Hepatocyte (in vitro differentiated cells): ENCODE results near the gene DCAF17. TPM values are rescaled to one million over a fixed set of nuclear protein-coding genes. Genes with fewer than 3 reads are reported as not detected.
A peak's percentile ranks its signal among the peaks of the same experiment; 100 is the strongest.

Experiments used
- DNase-seq: peaks from one replicate; pipeline ENCODE4 v3.0.0-alpha.2; 2016; ENCODE audit warnings: low spot score
- H2AFZ ChIP-seq: fragments of 200-600 bp; sonication (generic); 2 replicates; pipeline ENCODE4 v1.6.0; 2016; ENCODE audit warnings: antibody characterized with exemption, mild to moderate bottlenecking
- H3K27ac ChIP-seq: fragments of 200-600 bp; sonication (generic); 2 replicates; pipeline ENCODE4 v1.5.1; 2016; ENCODE audit warnings: mild to moderate bottlenecking
- H3K27me3 ChIP-seq: fragments of 200-600 bp; sonication (generic); 2 replicates; pipeline ENCODE4 v1.6.1; 2016
- H3K36me3 ChIP-seq: fragments of 200-600 bp; sonication (generic); replicated peaks from 2 replicates; pipeline ENCODE4 v1.5.1; 2016; ENCODE audit warnings: low read depth; ENCODE audit not compliant: insufficient read depth
- H3K4me1 ChIP-seq: fragments of 200-600 bp; sonication (generic); 2 replicates; pipeline ENCODE4 v1.5.1; 2016; ENCODE audit warnings: mild to moderate bottlenecking, moderate library complexity; ENCODE audit not compliant: insufficient read depth
- H3K4me2 ChIP-seq: fragments of 200-600 bp; sonication (generic); 2 replicates; pipeline ENCODE4 v1.6.0; 2016
- H3K4me3 ChIP-seq: fragments of 200-600 bp; sonication (generic); 2 replicates; pipeline ENCODE4 v1.5.1; 2016; ENCODE audit warnings: mild to moderate bottlenecking
- H3K79me2 ChIP-seq: fragments of 200-600 bp; sonication (generic); 2 replicates; pipeline ENCODE4 v1.6.0; 2017; ENCODE audit warnings: mild to moderate bottlenecking
- H3K9me2 ChIP-seq: fragments of 200-600 bp; sonication (generic); replicated peaks from 2 replicates; pipeline ENCODE4 v1.6.0; 2017; ENCODE audit warnings: mild to moderate bottlenecking; ENCODE audit not compliant: insufficient read depth
- H3K9me3 ChIP-seq: fragments of 200-600 bp; sonication (generic); 2 replicates; pipeline ENCODE4 v1.5.1; 2016; ENCODE audit warnings: low read depth, mild to moderate bottlenecking
- H4K20me1 ChIP-seq: fragments of 200-600 bp; sonication (generic); 2 replicates; pipeline ENCODE4 v1.6.0; 2016; ENCODE audit warnings: mild to moderate bottlenecking; ENCODE audit not compliant: insufficient read depth, poor library complexity, severe bottlenecking
- EZH2 ChIP-seq: fragments of 200-600 bp; sonication (generic); IDR thresholded peaks from 2 replicates; pipeline ENCODE4 v1.6.1; 2016; ENCODE audit warnings: antibody characterized with exemption, mild to moderate bottlenecking, borderline replicate concordance
- EZH2phosphoT487 ChIP-seq: fragments of 200-600 bp; sonication (generic); IDR thresholded peaks from one replicate; pipeline ENCODE4 v1.6.1; 2018; ENCODE audit warnings: antibody characterized with exemption, mild to moderate bottlenecking, low read depth, moderate library complexity; ENCODE audit not compliant: unreplicated experiment, severe bottlenecking
- WGBS: methylation state at CpG from one replicate; pipeline ENCODE4 v1.1.6; 2016; ENCODE audit warnings: low lambda C conversion rate; ENCODE audit errors: missing lambda C conversion rate; 5-methylcytosine and 5-hydroxymethylcytosine counted together
- polyA plus RNA-seq: library from polyadenylated mRNA; unstranded; fragments of >200 nt; fragmentation: Nextera tagmentation; extraction: Ambion mirVana; gene quantifications from 2 replicates; pipeline ENCODE4 v1.2.1, GENCODE V29; 2016
- total RNA-seq: library from RNA; depleted of rRNA; stranded (reverse); fragments of >200 nt; gene quantifications from 2 replicates; pipeline ENCODE4 v1.2.3, GENCODE V29; 2014
- TF ChIP-seq, protein P1 (sequence below): fragments of 200-600 bp; sonication (generic); IDR thresholded peaks from 2 replicates; pipeline ENCODE4 v1.5.1; 2016; ENCODE audit warnings: antibody characterized with exemption, mild to moderate bottlenecking; ENCODE audit not compliant: poor library complexity

DCAF17 gene, protein sequence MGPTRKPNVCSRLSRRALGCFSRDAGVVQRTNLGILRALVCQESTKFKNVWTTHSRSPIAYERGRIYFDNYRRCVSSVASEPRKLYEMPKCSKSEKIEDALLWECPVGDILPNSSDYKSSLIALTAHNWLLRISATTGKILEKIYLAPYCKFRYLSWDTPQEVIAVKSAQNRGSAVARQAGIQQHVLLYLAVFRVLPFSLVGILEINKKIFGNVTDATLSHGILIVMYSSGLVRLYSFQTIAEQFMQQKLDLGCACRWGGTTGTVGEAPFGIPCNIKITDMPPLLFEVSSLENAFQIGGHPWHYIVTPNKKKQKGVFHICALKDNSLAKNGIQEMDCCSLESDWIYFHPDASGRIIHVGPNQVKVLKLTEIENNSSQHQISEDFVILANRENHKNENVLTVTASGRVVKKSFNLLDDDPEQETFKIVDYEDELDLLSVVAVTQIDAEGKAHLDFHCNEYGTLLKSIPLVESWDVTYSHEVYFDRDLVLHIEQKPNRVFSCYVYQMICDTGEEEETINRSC
- 12.0 and 14.2 TPM in 2 replicates for total RNA-seq
- polyA plus RNA-seq = 2.7 and 6.1 TPM in 2 replicates

DNA sequence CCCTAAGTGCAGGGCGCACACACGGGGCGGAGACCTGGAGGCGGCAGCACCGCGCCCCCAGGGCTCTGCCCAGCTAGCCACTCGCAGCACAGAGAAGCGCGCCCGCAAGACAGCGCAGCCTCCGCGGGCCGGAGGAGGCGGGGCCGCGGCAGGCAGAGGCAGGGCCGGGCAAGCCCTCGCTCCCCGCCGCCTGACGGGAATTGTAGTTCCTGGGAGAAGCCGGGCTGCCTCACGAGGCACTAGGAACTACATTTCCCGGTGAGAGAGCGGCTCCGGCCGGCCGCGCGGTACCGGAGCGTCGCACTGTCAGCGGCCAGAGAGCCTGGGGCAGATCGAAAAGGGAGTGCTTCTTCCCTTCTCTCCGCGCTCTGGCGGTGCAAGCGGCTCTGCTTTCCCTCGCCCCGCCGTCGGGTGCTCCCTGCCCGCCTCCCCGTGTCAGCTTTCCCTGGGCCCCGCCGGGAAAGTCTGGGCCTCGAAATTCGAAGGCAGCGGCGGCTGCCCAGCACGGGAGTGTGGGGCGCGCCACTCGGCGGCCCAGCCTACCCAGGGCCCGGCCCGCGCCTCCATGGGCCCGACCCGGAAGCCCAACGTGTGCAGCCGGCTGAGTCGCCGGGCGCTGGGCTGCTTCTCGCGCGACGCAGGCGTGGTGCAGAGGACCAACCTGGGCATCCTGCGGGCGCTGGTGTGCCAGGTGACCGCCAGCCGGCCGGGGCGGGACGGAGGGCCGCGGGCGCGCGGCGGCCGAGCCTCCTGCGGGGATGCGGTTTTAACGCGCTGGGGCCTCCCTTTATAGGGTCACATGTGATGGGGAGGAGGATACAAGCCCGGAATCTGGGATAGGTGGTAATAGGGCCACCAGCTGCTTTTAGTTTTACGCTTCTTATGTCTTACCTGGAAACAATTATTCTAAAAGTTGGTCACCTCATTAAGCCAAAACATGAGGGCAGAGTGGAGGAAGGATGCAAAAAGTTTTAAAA, at the start of gene DCAF17:
TSS of gene DCAF17 (plus strand) at position 214 of the 977 bp plus-strand sequence. CDS start at position 566, 352 bp downstream.
- Histone ChIP-seq H3K4me3 (peak within 1 kb of the TSS; percentile 68), H3K36me3 (no peaks in the 10 kb centered on the region), H3K27me3 (no peaks in the 10 kb centered on the region), H3K4me1 (peaks cover 13% of the 10 kb centered on the region), H3K9me2 (no peaks in the 10 kb centered on the region), H3K79me2 (peaks cover 67% of the 10 kb centered on the region), H3K9me3 (no peaks in the 10 kb centered on the region), H2AFZ (peak within 1 kb of the TSS; percentile 93), H4K20me1 (no peaks in the 10 kb centered on the region), H3K4me2 (peak within 1 kb of the TSS; percentile 79), H3K27ac (peak within 1 kb of the TSS; percentile 98)
- TF ChIP-seq EZH2phosphoT487 (no peak), EZH2 (no peak)
- TF ChIP-seq, protein P1, sequence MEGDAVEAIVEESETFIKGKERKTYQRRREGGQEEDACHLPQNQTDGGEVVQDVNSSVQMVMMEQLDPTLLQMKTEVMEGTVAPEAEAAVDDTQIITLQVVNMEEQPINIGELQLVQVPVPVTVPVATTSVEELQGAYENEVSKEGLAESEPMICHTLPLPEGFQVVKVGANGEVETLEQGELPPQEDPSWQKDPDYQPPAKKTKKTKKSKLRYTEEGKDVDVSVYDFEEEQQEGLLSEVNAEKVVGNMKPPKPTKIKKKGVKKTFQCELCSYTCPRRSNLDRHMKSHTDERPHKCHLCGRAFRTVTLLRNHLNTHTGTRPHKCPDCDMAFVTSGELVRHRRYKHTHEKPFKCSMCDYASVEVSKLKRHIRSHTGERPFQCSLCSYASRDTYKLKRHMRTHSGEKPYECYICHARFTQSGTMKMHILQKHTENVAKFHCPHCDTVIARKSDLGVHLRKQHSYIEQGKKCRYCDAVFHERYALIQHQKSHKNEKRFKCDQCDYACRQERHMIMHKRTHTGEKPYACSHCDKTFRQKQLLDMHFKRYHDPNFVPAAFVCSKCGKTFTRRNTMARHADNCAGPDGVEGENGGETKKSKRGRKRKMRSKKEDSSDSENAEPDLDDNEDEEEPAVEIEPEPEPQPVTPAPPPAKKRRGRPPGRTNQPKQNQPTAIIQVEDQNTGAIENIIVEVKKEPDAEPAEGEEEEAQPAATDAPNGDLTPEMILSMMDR = no peak
- DNase-seq = peak; percentile 97
- WGBS = under 1% methylated on average over 91 of the region's 92 CpGs

DNA sequence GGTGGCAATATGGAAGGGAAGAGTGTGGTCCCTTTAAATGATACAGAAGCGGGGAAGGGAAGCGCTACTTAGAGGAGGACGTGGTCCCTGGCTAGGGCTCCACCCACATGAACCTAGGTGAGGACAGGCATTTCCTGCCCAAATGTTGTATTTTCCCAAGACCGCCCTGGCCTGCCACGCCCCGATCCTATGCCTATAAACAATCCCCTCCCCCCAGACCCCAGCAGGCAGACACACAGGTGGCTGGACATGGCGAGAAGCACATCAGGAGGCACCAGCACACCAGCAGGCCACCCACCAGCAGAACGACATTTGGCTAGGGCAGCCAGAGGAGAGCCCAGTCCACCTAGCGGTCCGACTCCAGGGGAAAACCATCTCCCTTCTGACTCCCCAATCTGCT, 47.4 kb upstream of the DCAF17 start:
- Histone ChIP-seq H3K4me2 (no peak overlapping the region), H3K4me3 (no peak overlapping the region), H2AFZ (no peak overlapping the region), H3K36me3 (no peaks in the 10 kb centered on the region), H3K9me2 (no peaks in the 10 kb centered on the region), H3K27me3 (no peaks in the 10 kb centered on the region), H3K27ac (no peak overlapping the region), H3K9me3 (no peaks in the 10 kb centered on the region), H4K20me1 (no peaks in the 10 kb centered on the region), H3K79me2 (no peaks in the 10 kb centered on the region), H3K4me1 (no peaks in the 10 kb centered on the region)
- no peak for DNase-seq
- WGBS = 87% methylated on average over 10 of the region's 10 CpGs
- no peak for TF ChIP-seq EZH2

DNA sequence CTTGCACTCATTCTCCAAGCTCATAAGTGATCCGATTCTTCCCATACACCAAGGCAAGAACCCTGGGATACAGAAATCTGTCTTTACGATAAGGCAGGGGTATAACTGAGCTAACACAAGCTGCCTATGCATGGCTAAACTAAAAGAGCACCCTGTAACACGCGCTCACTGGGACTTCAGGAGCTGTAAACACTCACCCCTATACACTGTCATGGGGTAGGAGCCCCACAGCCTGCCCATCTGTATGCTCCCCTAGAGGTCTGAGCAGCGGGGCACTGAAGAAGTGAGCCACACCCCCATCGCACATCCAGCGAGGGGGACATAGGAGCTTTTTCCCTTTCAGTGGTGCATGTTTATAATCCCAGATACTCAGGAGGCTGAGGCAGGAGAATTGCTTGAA, 47.0 kb upstream of the DCAF17 start:
- Histone ChIP-seq H3K9me2 (no peaks in the 10 kb centered on the region), H3K4me2 (no peak overlapping the region), H3K4me3 (no peak overlapping the region), H3K27ac (no peak overlapping the region), H3K36me3 (no peaks in the 10 kb centered on the region), H3K4me1 (no peaks in the 10 kb centered on the region), H4K20me1 (no peaks in the 10 kb centered on the region), H3K79me2 (no peaks in the 10 kb centered on the region), H2AFZ (no peak overlapping the region), H3K27me3 (no peaks in the 10 kb centered on the region), H3K9me3 (no peaks in the 10 kb centered on the region)
- no peak for DNase-seq
- WGBS = 92% methylated on average over 7 of the region's 7 CpGs
- TF ChIP-seq, protein P1 = no peak
- TF ChIP-seq EZH2phosphoT487 = no peak
- TF ChIP-seq EZH2 = no peak
